GM20000 (cell line): Measurements from ENCODE around the gene AIFM3.

ENCODE experiments used
- DNase-seq: peaks from one replicate; pipeline ENCODE4 v3.0.0; 2012; ENCODE audit warnings: low spot score
- TF ChIP-seq, protein P1 (sequence below): IDR thresholded peaks from 2 replicates; pipeline ENCODE4 v1.5.1; 2012; ENCODE audit warnings: mild to moderate bottlenecking, control low read depth; ENCODE audit errors: extremely low read depth, missing control alignments

AIFM3 gene

DNA sequence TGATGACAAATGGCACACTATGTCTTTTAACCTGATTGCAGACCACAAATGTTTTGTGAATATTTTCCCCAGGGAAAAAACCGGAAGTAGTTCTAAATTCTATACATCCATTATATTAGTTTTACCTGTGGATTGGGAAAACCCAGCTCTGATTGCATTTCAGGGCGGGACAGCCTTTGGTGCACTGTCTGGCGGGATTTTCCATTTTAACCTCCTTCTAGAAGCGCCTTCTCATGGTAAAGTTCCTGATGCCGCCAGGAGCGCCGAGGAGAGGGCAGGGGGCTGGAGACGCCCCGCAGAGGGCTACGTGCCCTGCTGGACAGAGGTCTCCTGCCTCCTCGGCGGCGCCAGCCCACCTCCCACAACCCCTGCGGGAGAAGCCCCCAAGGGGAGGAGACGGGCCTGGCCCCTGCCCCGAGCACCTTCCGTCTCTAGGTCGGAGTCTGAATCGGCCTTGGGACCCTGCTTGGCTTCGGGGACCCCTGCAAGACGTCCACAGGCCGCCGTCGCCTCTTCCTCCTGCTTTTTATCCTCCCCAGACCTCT is 46.7 kb downstream of the AIFM3 start:
- TF ChIP-seq, protein P1, sequence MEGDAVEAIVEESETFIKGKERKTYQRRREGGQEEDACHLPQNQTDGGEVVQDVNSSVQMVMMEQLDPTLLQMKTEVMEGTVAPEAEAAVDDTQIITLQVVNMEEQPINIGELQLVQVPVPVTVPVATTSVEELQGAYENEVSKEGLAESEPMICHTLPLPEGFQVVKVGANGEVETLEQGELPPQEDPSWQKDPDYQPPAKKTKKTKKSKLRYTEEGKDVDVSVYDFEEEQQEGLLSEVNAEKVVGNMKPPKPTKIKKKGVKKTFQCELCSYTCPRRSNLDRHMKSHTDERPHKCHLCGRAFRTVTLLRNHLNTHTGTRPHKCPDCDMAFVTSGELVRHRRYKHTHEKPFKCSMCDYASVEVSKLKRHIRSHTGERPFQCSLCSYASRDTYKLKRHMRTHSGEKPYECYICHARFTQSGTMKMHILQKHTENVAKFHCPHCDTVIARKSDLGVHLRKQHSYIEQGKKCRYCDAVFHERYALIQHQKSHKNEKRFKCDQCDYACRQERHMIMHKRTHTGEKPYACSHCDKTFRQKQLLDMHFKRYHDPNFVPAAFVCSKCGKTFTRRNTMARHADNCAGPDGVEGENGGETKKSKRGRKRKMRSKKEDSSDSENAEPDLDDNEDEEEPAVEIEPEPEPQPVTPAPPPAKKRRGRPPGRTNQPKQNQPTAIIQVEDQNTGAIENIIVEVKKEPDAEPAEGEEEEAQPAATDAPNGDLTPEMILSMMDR, result no peak
- no peak for DNase-seq

DNA sequence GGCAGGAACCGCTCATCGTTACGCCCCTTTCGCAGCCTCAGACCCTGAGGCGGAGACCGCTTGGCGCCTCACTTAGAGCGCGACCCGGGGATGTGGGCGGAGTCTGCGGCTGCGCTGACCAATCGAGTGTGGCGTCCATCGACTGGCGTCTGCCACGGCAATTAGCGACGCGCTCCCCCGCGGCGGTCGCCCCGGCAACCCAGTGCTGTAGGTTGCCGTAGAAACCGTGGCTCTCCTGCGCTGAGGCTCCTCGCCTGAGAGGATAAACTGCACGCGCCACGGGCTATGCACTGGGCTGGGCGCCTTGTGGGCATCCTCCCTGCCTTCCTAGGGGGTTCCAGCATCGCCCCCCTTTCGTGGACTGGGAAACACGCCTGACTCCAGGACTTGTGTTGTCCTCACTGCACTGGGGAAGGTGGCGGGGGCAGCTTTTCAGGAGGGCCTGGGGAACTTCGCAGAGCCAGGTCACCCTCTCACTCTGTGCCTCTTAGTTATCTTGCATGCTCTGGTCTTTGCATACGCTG is 47.2 kb downstream of the AIFM3 start:
- peak; percentile 90 for DNase-seq
- TF ChIP-seq, protein P1, result no peak

DNA sequence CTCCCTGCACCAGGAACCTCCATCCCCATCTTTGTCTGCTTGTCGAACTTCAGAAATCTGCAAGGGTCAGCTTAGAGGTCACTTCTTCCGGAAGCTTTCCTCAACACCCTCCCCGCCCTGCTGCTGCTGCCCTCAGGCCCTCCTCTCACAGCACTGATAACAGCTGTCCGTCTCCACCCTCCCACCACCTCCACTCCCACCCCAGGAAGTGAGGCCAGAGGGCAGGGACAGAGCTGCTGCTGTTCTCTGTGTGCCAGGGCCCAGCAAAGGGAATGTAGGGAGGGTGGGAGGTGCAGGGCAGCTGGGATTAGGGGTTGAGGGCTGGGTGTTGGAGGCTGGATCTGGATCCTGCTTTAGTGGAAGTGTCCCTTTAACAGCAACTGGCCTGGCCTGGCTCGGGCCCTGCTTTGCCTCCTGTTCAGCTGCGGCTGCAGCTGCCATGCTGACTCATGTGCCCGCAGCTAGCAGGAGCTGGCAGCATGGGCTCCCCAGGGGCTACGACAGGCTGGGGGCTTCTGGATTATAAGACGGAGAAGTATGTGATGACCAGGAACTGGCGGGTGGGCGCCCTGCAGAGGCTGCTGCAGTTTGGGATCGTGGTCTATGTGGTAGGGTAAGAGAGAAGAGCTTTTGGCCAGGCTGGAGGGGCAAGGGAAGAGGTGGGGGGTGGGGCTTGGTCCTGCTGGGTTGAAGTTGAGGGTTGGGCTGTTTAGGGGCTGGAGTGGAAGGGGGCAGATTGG is 47.8 kb downstream of the AIFM3 start, which contains the start of gene P2RX6:
TSS of gene P2RX6 (plus strand) at position 440 of the 740 bp plus-strand sequence. CDS start at position 450, 10 bp downstream.
- TF ChIP-seq, protein P1, result no peak
- DNase-seq, result no peak

DNA sequence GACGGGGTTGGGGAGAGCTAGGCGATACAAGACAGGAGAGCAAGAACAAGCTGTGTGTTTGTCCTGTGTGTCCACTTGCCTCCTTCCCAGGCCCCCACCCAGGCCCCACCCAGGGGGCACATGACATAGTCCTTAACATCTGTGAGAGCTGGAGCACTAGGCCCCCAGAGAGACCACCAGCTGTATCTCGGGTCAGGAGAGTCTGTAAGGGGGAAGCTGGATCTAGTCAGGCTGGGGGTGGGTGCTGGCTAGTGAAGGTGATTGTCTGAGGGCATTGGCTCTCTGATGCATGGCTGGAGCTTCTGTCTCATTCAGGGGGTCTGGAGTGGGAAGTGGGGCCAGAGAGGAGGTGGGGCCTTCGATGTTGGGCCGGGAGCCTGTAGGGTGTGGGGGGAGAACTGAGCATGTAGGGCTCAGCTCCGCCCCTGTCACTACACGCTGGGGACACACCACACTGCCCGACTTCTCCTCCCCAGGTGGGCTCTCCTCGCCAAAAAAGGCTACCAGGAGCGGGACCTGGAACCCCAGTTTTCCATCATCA is 48.5 kb downstream of the AIFM3 start:
- no peak for DNase-seq
- TF ChIP-seq, protein P1, result no peak

DNA sequence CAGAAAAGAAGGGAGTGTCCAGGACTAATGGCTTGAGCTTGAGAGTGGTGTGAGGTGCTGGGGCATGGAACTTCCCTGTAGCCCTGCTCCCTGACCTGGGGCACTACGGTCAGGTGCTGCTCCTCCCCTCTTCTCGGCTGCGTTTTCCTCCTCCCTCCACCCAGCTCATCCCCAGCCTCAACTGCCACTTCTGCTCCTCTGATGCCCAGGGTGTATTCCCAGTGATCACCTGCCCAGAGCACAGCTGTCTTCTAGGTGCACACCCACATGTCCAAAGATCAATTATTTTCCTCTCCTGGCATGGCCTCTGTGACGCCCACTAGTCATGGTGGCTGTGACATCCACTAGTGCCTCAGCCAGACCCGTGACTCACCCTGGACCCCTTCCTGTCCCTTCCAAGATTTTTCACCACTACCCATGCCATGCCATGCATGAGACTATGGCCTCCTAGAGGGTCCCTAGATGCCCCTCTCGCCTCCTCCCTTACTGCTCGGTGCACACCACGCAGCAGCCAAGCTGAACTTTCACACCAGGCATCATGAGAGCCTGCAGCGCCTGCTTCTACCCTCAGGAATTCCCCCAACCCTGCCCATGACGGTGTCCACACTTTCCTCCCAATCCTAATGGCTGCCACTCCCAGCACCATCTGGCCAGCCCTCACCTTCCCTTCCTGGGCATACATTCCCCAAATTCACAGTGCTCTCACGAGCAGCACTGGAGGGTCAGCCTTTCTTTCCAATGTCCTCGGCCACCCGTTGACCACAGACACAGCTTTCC is 49.8 kb downstream of the AIFM3 start:
- TF ChIP-seq, protein P1, result no peak
- DNase-seq, result no peak

DNA sequence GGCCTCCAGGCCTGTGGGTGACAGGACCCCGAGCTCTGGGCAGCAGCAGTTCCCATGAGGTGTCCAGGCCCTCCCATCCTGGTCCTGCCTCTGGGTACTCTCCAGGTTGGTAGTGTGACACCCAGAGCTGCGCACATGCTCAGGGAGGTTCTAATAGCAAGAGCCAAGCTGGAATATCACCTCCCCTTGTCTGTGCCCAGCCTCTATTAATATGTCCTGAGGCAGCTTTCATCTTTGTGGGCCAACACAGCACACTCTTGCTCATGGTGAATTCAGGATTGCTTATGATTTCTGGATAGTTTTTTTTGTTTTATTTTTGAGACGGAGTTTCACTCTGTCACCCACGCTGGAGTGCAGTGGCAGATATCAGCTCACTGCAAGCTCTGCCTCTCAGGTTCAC is 51.3 kb downstream of the AIFM3 start:
- TF ChIP-seq, protein P1, result no peak
- no peak for DNase-seq
